ENCODE measurements around the gene TBC1D2B.

GRCh38 chr15:78060232-78060631, 17.3 kb downstream of the TBC1D2B start:
- TF ChIP-seq CTCF (IDR thresholded peaks at IDR 0.05; ENCODE audit: poor library complexity): no peak
- TF ChIP-seq EZH2phosphoT487 (IDR thresholded peaks at IDR 0.05; ENCODE audit: low read depth, severe bottlenecking, unreplicated experiment): no peak
- no peak for TF ChIP-seq EZH2 (IDR thresholded peaks at IDR 0.05; ENCODE audit: borderline replicate concordance)
